HG03097 (cell line): Measurements from ENCODE around the gene ARHGAP26.

Experiments
- ATAC-seq: cut with Tn5 transposase; IDR thresholded peaks from one replicate; pipeline ENCODE4 v1.9.1; 2021; ENCODE audit not compliant: unreplicated experiment, low FRiP score

ARHGAP26 gene, protein sequence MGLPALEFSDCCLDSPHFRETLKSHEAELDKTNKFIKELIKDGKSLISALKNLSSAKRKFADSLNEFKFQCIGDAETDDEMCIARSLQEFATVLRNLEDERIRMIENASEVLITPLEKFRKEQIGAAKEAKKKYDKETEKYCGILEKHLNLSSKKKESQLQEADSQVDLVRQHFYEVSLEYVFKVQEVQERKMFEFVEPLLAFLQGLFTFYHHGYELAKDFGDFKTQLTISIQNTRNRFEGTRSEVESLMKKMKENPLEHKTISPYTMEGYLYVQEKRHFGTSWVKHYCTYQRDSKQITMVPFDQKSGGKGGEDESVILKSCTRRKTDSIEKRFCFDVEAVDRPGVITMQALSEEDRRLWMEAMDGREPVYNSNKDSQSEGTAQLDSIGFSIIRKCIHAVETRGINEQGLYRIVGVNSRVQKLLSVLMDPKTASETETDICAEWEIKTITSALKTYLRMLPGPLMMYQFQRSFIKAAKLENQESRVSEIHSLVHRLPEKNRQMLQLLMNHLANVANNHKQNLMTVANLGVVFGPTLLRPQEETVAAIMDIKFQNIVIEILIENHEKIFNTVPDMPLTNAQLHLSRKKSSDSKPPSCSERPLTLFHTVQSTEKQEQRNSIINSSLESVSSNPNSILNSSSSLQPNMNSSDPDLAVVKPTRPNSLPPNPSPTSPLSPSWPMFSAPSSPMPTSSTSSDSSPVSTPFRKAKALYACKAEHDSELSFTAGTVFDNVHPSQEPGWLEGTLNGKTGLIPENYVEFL

DNA sequence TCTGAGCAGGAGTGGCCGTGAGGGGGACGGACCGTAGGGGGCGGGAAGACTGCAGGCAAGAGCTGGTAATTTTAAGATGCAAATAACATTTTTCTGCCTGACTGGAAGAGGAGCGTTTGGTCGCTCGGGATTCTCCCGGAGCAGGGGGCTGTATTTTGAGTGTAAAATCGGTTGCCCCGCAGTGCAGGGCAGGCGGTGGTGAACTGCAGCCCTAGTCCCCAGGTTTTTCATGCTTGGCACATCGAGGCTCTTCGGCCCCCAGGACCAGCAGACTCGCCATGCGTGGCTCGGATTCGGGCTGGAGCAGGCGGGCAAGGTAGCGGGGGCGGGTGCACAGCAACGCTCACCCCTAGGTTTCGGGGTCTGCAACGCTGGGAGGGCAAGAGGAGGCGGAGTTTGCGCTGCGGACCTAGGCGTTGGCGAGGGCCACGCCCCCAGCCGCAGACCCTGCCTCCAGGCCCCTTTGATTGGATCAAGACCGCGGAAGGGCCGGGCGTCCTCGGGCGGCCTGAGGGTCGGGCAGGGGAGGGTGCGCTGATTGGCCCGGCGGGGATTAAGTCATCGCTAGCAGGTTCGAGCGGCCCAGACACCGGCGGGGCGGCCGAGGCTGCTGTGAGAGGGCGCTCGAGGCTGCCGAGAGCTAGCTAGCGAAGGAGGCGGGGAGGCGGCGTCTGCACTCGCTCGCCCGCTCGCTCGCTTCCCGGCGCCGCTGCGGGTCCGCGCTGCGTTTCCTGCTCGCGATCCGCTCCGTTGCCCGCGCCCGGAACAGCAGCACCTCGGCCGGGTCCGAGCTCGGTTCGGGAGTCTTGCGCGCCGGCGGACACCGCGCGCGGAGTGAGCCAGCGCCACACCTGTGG lies at the start of gene ARHGAP26:
Gene ARHGAP26, plus strand, starts transcription at position 585 of the 857 bp plus-strand sequence. CDS start 385 bp downstream, outside the sequence.
- peak; percentile 96 for ATAC-seq

DNA sequence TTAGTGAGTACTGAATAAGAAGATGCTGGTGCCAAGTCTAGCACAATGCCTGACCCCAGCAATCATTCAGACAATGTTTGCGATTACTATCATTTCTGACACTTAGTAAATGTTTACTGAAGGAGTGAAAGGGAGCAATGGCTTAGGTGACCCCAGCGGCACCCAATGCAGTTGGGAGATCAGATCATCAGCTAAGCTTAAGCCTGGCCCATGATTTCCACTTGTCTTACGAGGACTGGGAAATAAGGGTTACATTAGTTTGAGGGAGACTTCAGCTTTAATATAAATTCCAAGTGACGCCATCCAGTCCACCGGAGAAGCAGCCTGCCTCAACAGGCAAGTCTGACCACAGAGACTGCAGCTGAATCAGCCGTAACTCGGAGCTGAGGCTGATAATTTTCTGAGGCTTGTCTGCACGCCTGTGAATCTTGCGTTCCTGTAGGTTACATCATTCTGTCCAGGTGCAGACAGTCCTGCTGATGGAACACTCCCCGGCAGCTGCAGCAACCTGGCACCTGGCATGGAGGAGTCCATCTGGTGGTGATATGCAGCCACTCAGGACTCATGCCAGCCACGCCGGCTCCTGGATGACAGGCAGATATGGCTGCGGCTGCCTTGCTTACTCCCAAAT lies 49.4 kb upstream of the ARHGAP26 start:
- ATAC-seq: no peak

DNA sequence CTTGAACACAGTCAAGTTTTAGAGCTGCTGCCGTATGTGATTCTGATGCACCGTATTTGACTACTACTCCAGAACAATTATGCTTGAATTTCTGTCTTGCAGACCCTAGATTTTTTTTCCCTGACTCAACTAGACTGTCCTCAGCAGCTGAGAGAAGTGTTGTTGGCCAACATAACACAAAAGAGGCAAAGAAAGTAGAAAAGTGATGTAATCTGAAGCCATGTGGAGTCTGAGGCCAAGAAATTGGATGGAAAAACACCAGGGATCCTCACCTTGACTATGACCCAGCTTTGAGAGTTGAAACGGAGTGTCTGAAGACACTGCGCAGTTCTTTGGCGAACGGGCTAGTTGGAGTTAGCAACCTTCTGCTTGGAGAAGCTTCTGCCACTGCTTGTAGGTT lies 48.0 kb upstream of the ARHGAP26 start:
- no peak for ATAC-seq

DNA sequence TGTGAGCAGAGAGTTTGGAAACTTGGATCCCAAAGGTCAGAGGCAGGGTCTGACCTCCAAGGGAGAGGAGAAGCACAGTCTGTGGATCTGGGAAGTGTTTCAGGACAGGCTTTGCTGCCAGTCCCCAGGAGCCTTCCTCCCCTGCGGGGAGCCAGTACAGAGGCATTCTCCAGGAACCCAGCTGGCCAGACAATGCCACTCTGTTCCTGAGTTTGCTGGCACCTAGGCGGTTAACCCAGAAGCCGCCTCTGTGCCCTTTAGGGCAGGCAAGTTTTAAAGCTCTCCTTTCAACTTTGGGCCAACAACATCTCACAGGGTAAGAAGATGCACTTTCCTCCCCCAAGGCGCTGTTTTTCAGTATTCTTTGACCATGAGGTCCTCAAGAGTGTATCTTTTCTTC lies 47.3 kb upstream of the ARHGAP26 start:
- ATAC-seq: no peak

DNA sequence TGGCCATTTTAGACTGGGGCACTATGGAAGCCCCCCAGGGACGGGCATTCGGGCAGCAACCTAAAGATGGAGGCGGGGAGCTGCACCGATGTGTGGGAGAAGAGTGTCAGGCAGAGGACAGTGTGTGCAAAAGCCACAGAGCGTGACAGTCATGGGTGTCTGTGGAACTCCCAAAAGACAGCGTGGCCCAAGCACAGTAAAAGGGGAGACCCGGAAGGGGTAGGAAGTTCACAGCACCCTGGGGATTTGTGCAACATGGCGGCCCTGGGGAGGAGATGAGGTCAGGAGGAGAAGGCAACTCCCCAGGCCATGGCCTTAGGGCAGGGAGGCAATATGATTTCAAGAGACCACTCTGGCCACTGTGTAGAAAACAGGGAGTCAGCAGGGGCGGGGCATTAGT lies 45.4 kb upstream of the ARHGAP26 start:
- no peak for ATAC-seq

DNA sequence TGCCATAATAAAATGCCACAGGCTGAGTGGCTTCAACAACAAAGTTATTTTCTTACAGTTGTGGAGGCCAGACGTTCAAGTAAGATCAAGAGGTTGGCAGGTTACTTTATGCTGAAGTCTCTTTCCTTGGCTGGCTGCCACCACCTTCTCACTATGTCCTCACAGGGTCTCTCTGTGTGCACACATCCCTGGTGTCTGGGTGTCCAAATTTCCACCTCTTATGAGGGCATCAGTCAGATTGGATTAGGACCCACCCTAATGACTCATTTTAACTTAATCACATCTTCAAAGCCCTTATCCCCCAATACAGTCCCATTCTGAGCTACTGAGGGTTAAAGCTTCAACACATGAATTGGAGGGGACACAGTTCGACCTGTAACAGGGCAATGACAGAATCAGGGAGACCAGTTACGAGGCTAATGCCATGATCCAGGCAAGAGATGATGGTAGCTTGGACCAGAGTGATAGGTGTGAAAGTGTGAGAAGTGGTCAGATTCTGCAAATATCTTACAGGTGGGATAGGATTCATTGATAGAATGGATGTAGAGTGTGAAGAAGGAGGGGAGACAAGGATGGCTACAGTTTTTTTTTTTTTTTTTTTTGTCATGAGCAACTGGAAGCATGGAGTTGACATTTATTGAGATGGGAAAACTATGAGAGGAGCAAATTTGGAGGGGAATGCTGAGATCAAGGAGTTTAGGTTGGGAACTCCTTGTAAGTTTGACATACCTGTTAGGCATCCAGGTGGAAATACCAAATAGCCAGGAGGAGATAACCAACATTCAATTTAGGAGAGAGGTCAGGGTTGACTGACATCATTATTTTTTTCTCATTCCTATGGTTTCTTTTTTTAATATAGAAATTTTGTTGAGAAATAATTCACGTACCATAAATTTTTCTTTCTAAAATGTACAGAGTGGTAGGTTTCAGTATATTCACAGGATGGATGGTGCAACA lies 44.7 kb upstream of the ARHGAP26 start:
- no peak for ATAC-seq

DNA sequence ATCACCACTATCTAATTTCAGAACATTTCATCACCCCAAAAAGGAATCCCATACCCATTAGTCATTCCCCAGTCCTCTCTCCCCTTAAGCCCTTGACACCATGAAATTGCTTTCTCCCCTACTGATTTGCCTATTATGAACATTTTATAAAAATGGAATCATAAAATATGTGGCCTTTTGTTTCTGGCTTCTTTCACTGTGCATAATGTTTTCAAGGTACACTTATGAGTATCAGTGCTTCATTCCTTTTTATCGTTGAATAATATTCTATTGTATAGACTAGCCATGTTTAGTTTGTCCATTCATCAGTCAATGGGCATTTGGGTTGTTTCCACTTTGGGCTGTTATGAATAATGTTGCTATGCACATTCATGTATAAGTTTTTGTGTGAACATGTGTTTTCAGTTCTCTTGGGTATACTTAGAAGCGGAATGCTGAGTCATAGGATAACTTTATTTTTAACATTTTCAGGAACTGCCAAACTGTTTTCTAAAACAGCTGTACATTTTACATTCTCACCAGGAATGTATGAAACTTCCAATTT lies 43.9 kb upstream of the ARHGAP26 start:
- no peak for ATAC-seq

DNA sequence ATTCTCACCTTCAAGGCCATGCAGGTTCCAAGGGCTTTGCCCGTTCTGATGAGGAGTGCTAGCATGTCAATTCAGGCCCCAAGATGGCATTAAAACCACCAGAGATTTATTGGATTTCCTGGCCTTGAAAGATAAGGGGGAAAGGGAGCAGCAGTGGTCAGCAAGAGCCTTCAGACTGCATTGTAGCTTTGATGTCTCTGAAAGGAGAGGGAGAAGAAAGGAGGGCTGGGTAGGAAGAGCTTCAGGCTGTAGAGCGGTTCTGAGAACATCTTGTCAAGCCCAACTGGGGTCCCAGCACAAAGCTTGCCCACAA lies 42.5 kb upstream of the ARHGAP26 start:
- no peak for ATAC-seq

DNA sequence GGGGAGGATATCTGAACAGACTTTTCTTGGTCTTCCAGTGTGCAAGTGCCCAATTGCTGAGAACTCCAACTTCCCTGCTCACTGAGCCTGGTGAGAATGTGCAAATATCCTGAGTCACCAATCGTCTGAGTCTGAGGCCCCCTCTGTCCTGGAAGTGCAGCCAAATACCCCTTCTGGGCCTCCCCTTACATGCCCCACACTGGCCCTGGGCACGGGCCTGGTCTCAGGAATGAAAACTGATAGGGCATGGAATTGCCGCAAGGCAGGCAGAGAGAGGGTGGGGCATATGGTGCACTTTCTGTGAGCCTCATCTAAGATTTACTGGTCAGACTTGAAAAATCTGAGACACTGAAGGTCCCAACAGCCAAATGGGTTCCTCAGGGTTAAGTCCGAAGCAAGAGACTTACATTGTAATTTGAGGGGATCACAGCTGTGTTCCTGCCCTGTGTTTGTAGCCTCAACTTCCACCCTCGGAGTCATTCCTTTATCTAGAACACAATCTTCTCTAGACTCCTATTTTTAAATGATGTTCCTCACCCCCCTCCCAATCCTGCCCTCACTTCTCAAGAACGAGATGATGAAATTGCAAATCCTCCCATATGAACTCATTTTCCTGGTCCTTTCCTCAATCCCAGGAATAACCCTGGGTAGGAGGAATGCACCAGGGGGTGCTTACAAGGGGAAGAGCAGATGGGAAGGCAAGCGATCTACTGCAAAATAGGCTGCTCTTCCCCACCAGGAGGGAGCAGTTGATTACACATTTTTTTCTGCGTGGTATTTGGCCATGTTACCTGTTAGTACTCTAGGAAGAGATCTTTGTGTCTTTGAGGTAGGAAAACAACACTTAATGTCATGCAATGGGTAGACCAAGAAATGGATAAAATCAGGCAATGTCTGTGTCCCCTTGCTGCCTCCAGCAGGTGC lies 34.6 kb upstream of the ARHGAP26 start:
- ATAC-seq: no peak

DNA sequence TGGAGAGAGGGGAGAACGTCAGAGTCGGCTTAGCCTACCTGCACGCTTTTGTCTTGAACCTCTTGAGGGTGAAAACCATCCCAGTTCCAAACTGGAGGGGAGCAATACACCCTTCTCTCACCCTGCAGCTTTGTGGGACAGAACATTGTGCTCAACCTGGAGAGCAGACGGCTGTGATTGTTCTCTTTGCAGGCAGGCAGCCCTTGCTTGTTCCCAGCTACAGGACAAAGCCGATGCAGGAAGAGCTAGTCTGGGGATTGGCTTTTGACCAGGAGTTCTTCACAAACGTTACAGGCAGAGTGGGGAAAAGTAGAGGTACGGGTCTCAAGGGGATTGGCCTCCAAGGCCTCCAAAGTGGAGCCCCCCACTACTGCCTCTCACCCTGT lies 33.9 kb upstream of the ARHGAP26 start:
- no peak for ATAC-seq

DNA sequence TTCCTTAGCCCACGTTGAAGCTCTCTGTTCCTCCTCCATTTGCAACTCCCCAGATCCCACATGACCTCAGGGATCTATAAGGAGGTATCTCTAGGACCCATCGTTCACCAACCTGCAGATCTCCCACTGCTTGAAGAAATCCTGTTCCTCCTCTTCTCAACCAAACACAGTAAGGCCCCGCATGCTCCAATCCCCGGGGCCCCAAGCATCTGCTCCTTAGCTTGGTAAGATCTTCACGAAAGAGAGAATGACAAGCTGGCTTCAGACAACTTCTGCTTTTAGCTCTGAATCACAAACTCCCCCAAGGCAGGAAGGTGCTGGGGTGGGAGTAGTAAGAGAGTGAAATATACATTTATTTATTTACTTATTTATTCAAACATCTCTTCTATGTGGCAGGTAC lies 33.0 kb upstream of the ARHGAP26 start:
- ATAC-seq: no peak

DNA sequence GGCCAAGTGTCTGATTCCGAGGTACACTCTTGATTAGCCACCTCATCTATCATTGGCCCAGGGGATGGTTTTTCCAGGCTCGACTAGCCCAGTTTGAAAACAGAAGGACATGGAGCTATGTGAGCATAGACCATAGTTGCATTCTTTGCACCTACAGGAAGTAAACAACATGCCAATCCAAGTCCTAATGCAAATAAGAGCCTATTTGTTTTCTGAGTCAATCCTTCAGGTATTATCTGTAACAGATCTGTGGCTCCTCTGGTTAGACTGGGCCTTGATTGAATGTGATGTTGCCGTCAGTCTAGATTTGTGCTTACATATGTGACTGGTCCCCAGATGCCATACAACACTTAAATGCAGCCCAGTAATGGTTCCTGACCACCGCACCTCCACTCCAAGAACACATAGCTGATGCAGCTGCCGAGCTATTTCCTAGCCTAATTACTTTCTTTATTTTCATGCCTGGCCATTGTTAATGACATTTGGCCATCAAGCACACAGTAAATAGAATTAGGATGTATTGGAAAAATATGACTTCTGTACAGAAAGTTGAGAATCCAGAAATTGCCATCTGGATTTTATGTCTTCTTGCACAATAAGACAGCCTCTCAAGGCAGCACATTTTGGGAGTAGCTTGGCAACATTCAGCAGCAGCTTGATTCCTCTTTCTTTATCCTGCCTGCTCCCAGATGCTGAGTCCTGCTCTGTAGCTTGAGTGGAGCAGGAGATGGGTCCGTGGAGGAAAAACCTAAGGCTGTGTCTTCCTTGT lies 29.5 kb upstream of the ARHGAP26 start:
- ATAC-seq: no peak

DNA sequence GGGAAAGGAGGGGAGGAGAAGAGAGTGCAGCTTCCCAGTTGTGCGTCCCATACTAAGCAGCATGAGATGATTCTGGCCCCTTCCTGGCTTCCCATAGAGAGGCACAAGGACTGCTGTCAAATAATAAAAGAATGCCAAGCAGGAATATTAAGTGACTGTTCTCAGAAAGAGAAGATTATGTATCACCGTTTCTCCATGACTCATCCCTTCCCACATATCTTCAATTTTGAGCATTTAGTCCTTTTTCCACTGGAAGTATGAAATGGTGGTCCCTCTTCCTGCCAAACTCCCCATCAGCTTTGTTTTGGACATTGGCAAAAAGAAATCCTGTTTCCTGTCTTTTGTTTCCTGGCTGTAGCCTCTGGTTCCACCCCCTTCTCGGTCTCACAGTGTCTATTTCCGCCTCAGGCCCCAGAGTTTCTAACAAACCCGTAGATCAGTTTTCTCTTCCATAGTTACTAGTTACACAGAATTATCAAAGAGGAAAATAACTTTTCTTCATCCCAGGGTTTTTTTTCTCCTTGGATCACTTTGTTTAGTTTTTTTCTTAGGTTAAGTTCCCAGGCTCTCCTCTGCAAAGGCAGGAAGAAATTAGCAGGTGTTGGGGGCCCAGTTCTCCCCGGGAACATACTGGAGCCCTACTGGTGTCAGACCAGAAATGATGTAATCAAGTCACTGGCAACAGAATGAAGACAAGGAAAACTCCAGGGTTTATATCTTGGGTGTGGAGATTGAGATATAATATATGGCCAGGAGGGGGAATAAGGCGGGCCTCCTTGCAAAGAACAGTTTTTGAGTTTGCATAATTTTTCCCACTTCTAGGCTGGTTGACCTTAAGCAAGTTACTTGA lies 26.4 kb upstream of the ARHGAP26 start:
- no peak for ATAC-seq

DNA sequence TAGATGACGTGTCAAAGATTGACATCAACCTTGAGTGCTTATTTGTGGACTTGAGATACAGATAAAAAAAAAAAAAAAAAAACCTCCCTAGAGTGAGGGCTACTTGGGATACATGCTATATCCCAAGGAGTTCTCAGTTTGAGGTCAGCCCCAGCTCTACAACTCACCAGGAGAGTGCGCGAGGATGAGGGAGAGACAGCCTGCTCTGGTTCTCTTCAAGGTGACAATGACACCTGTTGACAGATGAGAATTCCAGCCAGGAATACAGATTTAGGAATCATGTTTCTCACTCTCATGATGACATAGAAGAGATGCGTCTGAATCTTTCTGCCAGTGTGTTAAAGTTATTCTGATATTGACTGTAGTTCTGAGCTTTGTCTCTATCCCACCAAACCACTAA lies 24.9 kb upstream of the ARHGAP26 start:
- no peak for ATAC-seq

DNA sequence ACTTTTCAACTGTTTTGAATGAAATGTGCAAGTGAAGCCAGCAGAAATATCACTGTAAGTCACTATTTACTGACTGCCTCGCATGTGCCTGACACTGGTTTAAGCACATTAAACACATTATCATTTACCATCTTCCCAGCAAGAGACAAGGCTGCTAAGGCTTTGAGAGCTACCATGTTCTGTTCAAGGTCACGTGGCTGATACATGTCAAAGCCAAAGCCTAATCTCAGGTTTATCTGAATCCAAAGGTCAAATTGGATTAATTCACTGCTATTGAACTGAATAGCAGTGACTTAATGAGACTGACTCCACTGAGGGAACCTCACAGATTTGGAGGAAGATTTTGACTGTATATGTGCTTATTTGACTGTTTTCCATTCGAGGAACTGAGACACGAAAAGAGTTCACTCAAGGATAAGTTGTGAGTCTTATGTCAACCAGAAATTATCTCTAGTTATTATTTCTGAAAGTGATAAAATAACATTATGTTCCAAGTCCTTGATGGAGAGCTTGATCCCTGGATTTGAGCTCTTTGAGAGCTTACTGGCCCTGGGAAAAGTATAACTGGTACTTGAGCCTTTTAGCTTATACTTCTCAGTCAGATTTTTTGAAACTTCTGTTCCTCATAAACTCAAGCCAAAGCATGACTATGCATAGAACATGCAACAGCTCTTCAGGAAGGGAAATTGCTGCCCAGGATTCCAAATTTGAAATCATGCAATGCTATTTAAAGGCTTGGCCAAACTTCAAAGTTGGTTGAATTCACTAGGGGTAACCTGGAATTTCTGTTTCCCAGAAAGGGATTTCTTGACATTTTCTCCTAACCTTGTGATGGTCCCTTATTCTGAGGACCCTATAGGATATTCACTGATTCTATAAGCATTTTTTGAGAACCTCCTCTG lies 23.4 kb upstream of the ARHGAP26 start:
- no peak for ATAC-seq

DNA sequence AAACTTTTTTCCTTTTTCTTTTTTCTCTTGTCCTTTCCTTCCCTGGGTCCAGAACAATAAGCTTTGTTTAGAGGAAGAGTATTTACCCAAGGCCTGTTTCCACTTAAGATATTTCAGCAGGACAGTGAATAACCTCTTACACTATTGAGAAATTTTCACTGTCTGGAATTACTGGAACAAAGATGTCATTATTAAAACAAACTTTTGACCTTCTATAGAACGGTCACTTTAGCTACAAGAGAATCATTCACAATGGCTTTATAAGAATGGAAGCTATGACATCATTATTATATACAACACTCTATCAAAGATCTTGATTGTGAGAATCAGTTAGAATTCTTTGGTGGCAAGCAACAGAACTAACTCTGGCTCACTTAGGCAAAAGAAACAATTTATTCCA lies 22.0 kb upstream of the ARHGAP26 start:
- ATAC-seq: no peak
